ENCODE measurements around the gene PRDM10.
"Not testable (repeated sequence)": the region's sequence is repeated elsewhere in the genome, so short reads cannot be mapped to it uniquely, and the experiment has no call there.

The PRDM10 gene

DNA sequence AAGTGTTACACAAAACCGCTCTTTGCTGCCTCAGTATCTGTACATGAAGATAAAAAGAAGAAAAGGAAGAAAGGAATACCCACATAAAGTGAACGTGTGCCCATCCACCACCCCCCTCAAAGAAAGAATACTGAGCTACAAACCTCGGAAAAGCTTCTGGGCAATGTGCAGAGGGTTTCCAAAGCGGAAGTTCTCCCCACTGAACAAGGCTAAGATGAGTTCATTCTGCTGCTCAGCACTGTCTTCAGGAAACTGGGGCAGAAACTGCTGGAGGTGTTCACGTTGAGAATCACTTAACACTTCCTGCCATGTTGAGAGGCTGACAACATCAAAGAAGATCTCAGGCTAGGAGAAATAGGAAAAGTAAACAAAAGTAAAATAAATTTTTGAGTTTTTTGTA lies 114.2 kb downstream of the PRDM10 start:
- peak in 5 of 6 experiments; percentile 2 to 59 (median 34) for DNase-seq

DNA sequence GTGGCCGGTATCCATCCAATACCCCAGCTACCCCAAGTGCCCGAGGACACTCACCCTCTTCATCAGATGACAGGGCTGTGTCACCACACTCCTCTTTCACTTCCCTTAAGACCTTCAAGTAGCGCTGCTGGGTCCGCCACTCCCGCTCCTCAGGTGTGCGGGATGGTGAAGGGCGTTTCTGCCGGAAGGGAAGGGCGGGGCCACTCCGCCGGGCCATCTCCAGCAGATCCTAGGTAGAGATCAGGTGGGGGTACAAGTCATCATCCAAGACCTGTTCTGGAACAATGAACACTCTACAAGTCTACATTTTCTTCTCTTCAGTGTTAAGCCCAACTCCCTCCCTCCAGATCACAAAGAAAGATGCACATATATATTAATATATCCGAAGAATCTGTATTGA lies 117.3 kb downstream of the PRDM10 start:
- DNase-seq, result no peak

DNA sequence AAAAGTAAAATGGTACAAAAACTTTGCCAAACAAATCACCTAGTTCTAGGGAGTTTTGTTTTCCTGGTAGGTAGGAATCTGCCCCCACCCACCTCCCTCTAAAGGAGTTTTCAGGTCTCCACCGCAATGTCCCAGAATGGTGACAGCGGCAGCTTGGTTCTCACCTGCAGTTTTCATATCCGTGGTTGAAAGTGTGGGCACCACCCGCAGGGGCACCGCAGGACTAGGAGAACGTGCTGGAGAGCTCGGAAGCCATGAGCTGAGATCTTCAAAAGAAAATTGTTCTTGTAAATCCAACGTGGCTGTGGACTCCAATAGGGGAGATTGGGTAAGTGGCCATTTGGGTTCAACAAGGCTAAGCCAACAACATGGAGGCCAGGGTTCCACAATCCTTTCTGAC lies 118.1 kb downstream of the PRDM10 start:
- DNase-seq, result no peak

DNA sequence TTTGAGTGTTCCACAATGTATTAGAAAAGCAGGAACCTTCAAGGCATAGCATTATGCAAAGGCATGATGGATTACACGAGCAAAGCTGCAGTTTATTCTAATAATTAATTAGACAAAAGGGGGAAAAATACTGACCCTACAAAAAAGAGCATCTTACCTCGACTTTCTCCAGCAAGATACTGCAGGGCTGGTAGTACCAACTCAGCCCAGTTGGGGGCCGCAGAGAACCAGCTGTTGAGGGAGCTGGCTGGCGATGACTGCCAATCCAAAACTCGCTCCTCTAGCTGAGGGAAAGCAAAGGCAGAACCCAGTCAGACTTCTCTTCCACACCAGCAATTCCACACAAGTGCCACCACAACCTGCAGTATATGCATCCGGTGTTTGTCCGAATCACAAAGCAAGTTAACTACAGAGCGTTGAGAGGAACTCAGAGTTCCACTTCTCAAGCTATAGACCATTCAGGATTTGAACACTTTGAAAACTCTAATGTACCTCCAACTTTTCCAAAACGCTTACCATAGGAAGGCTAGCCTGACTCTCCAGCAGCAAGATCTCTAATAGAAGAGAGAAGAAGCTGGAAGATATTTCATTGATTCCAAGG lies 121.0 kb downstream of the PRDM10 start:
- DNase-seq, result peak; percentile 10 to 52 (median 28)

DNA sequence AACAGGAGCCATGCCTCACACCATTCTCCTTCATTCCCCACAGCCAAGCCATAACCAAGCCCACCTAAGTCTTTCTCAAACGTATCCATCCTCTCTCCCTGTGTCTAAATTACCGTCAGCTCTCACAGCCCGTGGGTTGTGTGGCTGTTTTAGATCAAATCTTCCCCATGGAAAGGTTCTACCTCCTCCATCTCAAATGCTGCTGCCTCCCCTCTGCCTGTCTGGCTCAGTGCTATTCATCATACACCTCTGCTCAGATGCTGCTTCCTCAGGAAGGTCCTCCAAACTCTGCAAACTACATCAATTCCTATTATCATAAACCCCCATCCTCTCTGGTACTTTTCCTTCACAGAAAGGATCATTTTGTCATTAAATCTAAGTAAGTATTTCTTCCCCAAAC lies 122.3 kb downstream of the PRDM10 start:
- no peak for DNase-seq

DNA sequence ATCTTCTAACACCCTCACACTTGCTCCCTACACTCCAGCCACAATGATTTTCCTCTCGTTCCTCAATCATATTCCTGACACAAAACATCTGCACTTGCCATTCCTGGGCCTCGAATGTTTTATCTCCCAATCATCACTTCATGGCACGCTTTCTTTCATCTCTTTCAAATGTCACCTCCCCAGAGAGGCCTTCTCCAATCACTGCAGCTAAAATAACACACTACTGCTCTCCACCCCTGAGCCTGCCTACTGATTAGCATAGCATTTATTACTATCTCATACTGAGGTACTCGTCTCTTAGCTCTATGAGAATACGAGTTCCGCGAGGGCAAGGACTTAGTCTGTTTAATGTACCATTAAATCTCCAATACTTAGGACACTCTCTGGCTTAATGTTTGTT lies 130.7 kb downstream of the PRDM10 start:
- no peak for DNase-seq

DNA sequence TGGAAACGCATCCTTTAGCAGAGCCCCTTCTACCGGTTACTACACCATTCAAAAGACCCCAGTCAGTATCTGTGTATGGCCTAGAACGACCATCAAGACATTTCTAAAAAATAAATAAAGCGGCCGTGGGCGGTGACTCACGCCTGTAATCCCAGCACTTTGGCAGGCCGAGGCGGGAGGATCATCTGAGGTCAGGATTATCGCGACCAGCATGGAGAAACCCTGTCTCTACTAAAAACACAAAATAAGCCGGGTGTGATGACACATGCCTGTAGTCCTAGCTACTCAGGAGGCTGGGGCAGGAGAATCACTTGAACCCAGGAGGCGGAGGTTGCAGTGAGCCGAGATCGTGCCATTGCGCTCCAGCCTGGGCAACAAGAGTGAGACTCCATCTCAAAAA lies 134.0 kb downstream of the PRDM10 start:
- DNase-seq, result not testable (repeated sequence)

DNA sequence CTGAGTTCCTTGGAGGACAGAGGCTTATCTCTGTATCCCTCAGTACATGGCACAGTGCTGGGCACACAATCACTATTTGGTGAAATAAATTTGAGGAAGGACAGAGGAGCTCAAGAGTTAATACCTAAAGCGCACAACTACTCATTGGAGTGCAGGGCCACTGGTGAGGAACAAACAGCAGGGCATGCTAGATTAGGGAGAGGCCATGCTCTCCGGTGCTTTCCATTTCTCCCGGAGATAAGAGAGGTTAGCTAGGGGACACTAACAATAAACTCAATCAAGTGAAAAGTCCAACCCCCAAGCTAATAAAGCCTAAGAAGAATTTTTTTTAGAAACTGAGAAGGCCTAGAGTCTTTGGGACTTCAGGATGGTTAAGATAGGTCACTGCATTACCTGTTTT lies 136.3 kb downstream of the PRDM10 start:
- DNase-seq, result no peak

DNA sequence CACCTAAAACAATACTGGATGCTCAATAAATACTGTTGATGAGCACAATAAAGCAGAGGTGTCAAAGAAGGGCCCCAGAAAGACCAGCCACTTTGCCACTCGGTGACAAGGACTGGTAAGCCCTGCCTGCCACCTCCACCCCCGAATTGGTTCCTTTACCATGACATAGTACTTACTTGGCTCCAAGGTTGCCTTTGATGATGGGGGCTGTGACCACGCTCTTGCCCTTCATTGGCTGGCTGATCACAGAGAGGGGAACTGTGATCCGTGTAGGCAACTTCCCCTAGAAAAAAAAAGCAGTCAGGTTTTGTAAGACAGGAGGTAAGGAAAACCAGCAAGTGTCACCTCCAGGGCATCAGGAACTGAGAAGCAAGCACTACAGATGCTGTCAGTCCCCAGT lies 136.9 kb downstream of the PRDM10 start:
- no peak for DNase-seq

DNA sequence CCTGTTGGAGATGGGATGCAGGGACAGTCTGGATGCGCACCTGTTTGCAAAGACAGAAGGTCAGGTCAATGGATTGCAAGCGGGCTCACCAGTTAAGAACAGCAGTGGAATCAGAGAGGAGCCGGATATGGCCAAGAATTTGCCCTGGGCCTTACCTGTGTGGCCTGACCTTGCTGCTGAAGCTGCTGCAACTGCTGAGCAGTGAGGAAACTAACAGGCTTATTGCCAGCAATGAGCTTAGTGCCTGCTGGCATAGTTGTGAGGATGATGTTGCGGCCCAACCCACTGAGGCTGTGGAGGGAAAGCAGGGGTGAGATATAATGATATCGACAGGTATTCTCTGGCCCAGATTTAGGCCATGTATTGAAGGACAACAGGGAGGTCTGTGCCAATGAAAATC lies 137.8 kb downstream of the PRDM10 start:
- DNase-seq, result no peak

DNA sequence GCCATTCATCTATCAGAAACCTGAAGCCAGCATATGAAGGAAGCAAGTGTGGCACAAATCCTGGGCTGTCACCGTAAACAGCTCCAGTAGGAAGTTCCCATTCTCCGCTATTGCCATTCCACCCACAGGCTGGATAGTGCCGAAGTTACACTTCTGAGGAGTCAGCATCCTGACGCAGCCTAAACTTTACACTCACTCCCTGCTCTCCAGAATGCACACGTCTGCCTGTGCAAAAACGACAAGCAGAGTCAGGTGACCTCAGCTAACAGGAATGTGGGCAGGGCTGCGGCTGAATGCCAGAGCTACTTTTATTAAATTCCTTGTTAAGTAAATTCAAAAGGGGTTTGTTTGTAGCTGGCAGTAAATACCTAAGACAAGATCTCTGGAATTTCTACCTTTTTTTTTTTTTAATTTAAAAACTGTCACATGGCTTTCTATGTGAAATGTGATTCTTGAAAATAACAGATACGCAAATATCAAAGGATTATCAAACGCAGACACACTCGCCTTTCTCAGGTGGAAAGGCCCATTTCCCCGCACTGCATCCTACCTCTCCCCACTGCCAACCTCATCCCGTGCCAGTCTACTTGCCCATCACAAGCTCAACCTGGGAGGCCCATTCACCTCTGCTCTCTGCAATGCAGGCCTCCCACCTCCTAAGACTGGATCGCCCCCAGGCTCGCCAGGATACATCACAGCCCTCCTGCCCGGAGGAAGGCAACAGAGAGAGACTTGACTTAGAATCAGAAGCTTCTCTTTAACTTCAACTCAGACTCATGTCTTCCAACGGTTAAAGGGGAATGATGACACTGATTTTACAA lies 140.7 kb downstream of the PRDM10 start:
- DNase-seq, result no peak

DNA sequence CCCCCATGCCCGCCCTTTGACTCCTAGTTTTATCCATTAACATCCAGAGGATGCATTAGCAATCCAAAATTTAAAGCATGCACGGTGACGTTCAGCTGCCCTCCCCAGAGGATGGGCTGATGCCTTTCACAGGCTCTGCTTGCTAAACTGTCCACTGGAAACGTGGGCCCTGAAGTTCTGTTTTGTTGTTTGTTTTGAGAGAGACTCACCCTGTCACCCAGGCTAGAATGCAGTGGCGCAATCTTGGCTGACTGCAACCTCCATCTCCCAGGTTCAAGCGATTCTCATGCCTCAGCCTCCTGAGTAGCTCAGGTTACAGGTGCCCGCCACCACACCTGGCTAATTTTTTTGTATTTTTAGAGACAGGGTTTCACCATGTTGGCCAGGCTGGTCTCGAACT lies 146.6 kb downstream of the PRDM10 start:
- no peak for DNase-seq

DNA sequence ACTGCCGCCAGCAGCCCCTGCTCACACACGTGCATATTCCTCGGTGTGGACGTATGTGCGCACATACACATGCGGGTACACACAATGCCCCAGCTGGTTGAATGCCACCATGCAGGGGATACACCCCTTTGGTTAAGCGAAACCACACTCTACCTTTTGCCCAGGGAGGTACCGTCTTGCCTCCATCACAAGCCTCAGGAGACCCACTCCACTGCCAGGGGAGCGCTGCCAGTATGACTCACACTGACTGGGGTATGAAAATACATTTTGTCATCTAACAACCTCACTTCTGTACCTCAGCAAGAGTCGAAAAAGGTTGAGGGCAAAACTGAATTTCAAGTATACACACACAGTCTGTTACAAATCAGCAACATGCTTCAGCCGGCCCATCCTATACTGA lies 147.5 kb downstream of the PRDM10 start:
- DNase-seq, result no peak

DNA sequence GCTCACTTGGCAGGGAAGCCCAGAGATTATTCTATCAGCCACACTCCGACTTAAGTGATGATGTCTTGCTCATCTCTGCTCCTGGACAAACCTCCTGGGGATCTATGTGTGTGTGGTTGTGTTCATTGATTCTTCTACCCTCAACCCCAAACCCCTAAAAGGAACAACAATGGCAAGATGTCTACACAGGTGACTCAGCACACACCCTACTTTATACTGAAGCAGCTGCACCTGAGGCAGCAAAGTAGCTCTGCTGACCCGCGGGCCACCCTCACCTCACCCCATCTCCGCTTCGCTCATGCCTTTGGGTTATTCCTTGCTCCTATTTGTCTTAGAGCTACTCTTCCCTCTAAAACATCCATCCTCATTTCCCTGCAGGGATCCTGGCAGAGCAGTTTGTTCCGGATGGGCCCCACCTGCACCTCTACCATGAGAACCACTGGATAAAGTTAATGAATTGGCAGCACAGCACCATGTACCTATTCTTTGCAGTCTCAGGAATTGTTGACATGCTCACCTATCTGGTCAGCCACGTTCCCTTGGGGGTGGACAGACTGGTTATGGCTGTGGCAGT lies 148.3 kb downstream of the PRDM10 start:
- DNase-seq, result no peak

DNA sequence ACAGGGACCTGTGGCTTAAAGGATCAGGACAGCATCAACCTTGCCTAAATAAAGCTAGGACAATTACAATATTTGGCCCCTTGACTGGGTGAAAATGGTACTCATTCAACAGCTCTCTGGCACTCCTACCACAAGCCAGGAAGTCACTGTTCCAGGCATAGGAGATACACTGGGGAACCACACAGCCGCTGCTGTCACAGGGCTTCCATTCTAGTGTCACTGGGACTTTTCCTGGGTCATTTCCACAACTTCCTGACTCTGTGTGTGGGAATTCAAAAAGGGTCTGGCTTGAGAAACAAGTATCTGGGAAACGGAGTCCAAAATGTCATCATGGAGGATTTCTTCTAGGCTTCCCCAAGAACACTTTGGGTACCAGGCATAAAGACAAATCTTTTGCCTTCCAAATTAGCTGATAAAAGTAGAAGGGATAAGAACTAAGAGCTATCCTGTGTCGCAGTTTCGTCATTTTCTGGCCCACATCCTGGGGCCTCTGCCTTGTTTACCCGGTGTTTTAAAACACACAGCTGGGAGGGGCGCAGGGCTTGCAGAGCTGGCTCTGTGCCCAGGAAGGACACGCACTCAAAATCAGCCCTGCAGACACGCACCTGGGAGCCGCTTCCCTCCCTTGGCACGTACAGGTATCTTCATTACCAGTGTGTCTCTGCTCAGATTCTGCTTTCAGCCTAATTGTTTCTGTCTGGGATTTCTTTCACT lies 149.0 kb downstream of the PRDM10 start:
- DNase-seq, result peak; percentile 47 to 95 (median 82)

DNA sequence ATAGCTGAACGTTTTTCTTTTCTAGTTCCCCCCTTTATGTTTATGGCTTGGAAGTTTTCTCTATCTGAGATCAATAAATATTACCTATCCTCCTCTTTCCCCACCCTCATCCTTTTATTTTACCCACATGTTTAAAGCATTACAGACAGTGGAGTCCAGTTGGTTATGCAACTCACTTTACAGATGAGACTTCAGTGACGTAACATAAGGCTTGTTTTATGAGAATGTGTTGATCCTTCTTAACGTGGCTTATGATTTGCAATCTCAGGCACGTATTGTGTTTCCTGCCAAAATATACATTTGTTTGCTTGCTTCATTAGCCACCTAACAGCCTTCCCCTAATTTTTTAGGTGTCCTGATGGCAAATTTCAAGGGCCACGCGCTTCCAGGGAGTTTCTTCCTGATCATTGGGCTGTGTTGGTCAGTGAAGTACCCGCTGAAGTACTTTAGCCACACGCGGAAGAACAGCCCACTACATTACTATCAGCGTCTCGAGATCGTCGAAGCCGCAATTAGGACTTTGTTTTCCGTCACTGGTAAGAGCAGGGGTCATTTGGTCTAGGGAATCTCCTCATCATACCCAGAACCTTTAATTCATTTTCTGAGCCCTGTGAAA lies 150.4 kb downstream of the PRDM10 start:
- DNase-seq, result no peak

All from stimulated activated naive CD4-positive, alpha-beta T cell (primary cell).